HepG2 (cell line): ENCODE data around the gene ANKRD10. TPM values are rescaled to one million over a fixed set of nuclear protein-coding genes. Genes with fewer than 3 reads are reported as not detected.

ENCODE experiments used
- ATAC-seq: fragments of 200-7000 bp; cut with Tn5 transposase; 3 replicates; pipeline ENCODE4 v1.9.1; 2020; ENCODE audit warnings: mild to moderate bottlenecking, moderate library complexity
- BruUV-seq: library from RNA; stranded (reverse); fragments of 400-500 nt; replicated peaks from 2 replicates; lab custom pipeline; 2021; lab: Mats Ljungman, UMichigan
- CTCF ChIA-PET: fragments of 300-600 bp; formaldehyde crosslinking; extraction: SDS; loops from one replicate; lab custom pipeline; 2021; ENCODE audit warnings: low total read pairs, inconsistent platforms, low intra/inter-chr PET ratio; lab: Yijun Ruan, JAX
- POLR2A ChIA-PET: fragments of 350-600 bp; sonication (Branson Sonifier 250); formaldehyde crosslinking; loops from one replicate; lab custom pipeline; 2020; ENCODE audit warnings: antibody characterized with exemption, inconsistent platforms; lab: Yijun Ruan, JAX
- DNase-seq: peaks from one replicate; pipeline ENCODE4 v3.0.0-alpha.2; 2015; ENCODE audit warnings: low spot score
- FAIRE-seq: peaks from 3 replicates; lab custom pipeline; 2011; peaks lifted over from hg19 to GRCh38; lab: Jason Lieb, UNC
- H2AFZ ChIP-seq: one replicate; pipeline ENCODE4 v1.6.1; 2011; ENCODE audit warnings: low read length, inconsistent platforms
- H3K27ac ChIP-seq: fragments of 300-600 bp; 3 replicates; pipeline ENCODE4 v1.8.0; 2011; ENCODE audit warnings: mixed run types, mild to moderate bottlenecking, mixed read lengths, low read length, inconsistent platforms; ENCODE audit not compliant: insufficient read depth; ENCODE audit errors: extremely low read length
- H3K27me3 ChIP-seq, 2 experiments: fragments of 200-600 bp in 1 of 2; 2 replicates in 1 of 2; 3 replicates in 1 of 2; pipeline versions ENCODE4 v1.6.0 to v1.8.0; 2011; ENCODE audit warnings: low read length in 2 of 2, mild to moderate bottlenecking in 2 of 2, moderate library complexity in 2 of 2, inconsistent platforms in 1 of 2; ENCODE audit not compliant: insufficient read depth in 2 of 2, control insufficient read depth in 1 of 2
- H3K36me3 ChIP-seq, 2 experiments: fragments of 200-600 bp in 1 of 2; replicated peaks in 1 of 2; 2 replicates in 1 of 2; 3 replicates in 1 of 2; pipeline versions ENCODE4 v1.5.1 to v1.8.0; 2011; ENCODE audit warnings: low read length in 2 of 2, inconsistent platforms in 1 of 2; ENCODE audit not compliant: insufficient read depth in 2 of 2, control insufficient read depth in 1 of 2
- H3K4me1 ChIP-seq: 2 replicates; pipeline ENCODE4 v1.5.1; 2012; ENCODE audit warnings: low read length, inconsistent platforms; ENCODE audit not compliant: insufficient read depth
- H3K4me2 ChIP-seq: 2 replicates; pipeline ENCODE4 v1.6.0; 2011; ENCODE audit warnings: low read depth, low read length, inconsistent platforms
- H3K4me3 ChIP-seq, 3 experiments: fragments of 200-600 bp in 1 of 3; sonication (generic), shearing (Covaris generic) in 1 of 3; replicated peaks in 1 of 3; 2 replicates each; pipeline ENCODE4 v1.5.1; 2011 to 2016; ENCODE audit warnings: low read length in 3 of 3, inconsistent platforms in 2 of 3, low read depth in 2 of 3, mild to moderate bottlenecking in 2 of 3, control low read depth in 1 of 3, mixed read lengths in 1 of 3; ENCODE audit not compliant: insufficient read depth in 1 of 3
- H3K79me2 ChIP-seq: one replicate; pipeline ENCODE4 v1.6.1; 2011; ENCODE audit warnings: low read length, inconsistent platforms; ENCODE audit not compliant: insufficient read depth
- H3K9ac ChIP-seq: 2 replicates; pipeline ENCODE4 v1.6.0; 2011; ENCODE audit warnings: mild to moderate bottlenecking, low read depth, low read length, inconsistent platforms; ENCODE audit not compliant: insufficient read depth
- H3K9me3 ChIP-seq: 2 replicates; pipeline ENCODE4 v1.5.1; 2012; ENCODE audit warnings: mild to moderate bottlenecking, low read length
- H4K20me1 ChIP-seq: 2 replicates; pipeline ENCODE4 v1.6.0; 2011; ENCODE audit warnings: inconsistent platforms, mild to moderate bottlenecking, low read length, moderate library complexity; ENCODE audit not compliant: insufficient read depth
- ERF ChIP-seq: IDR thresholded peaks from 2 replicates; pipeline ENCODE4 v1.6.1; 2018; ENCODE audit warnings: missing biosample characterization, missing genetic modification reagents
- FIP1L1 ChIP-seq: fragments of 200-400 bp; formaldehyde crosslinking; IDR thresholded peaks from 2 replicates; pipeline ENCODE4 v1.6.1; 2018; ENCODE audit warnings: low read depth, mild to moderate bottlenecking, low read length, moderate library complexity, borderline replicate concordance; ENCODE audit not compliant: insufficient read depth
- PHF21A ChIP-seq: sonication (generic); formaldehyde crosslinking; IDR thresholded peaks from 2 replicates; pipeline ENCODE4 v1.5.0; 2020; ENCODE audit warnings: mild to moderate bottlenecking, missing genetic modification reagents
- SIN3B ChIP-seq: fragments of 150-350 bp; IDR thresholded peaks from 2 replicates; pipeline ENCODE4 v1.6.1; 2014; ENCODE audit warnings: low read length
- SP5 ChIP-seq: IDR thresholded peaks from 2 replicates; pipeline ENCODE4 v1.6.1; 2016; ENCODE audit warnings: low read depth, borderline replicate concordance
- SUZ12 ChIP-seq: fragments of 150-350 bp; IDR thresholded peaks from 2 replicates; pipeline ENCODE4 v1.6.1; 2014; ENCODE audit warnings: low read depth, low read length
- TAF1 ChIP-seq: sonication (generic); formaldehyde crosslinking; IDR thresholded peaks from 2 replicates; pipeline ENCODE4 v1.4.0; 2020; ENCODE audit warnings: missing genetic modification reagents
- TEAD2 ChIP-seq: sonication (generic); formaldehyde crosslinking; IDR thresholded peaks from 2 replicates; pipeline ENCODE4 v1.9.0; 2021; ENCODE audit warnings: missing genetic modification reagents
- UBTF ChIP-seq: sonication (generic); formaldehyde crosslinking; IDR thresholded peaks from 2 replicates; pipeline ENCODE4 v1.4.0; 2020; ENCODE audit warnings: mild to moderate bottlenecking, missing genetic modification reagents
- ZFYVE20 ChIP-seq: sonication (generic); formaldehyde crosslinking; IDR thresholded peaks from 2 replicates; pipeline ENCODE4 v1.8.0; 2023; ENCODE audit warnings: low read depth, mild to moderate bottlenecking, moderate library complexity, missing genetic modification reagents, borderline replicate concordance
- ZNF335 ChIP-seq: sonication (generic); formaldehyde crosslinking; IDR thresholded peaks from 2 replicates; pipeline ENCODE4 v1.4.0; 2020; ENCODE audit warnings: missing genetic modification reagents
- ZNF431 ChIP-seq: sonication (generic); formaldehyde crosslinking; IDR thresholded peaks from 2 replicates; pipeline ENCODE4 v1.9.0; 2022; ENCODE audit warnings: missing genetic modification reagents, low read depth, mild to moderate bottlenecking, borderline replicate concordance
- ZNF557 ChIP-seq: sonication (generic); formaldehyde crosslinking; IDR thresholded peaks from 2 replicates; pipeline ENCODE4 v1.4.0; 2020; ENCODE audit warnings: missing genetic modification reagents
- ZNF672 ChIP-seq: sonication (generic); formaldehyde crosslinking; IDR thresholded peaks from 2 replicates; pipeline ENCODE4 v1.8.1; 2022; ENCODE audit warnings: missing genetic modification reagents
- ZNF75D ChIP-seq: sonication (generic); formaldehyde crosslinking; IDR thresholded peaks from 2 replicates; pipeline ENCODE4 v1.8.1; 2023; ENCODE audit warnings: missing genetic modification reagents, mild to moderate bottlenecking, borderline replicate concordance
- WGBS: methylation state at CpG from one replicate; pipeline ENCODE4 v1.1.6; 2017; ENCODE audit warnings: low lambda C conversion rate; 5-methylcytosine and 5-hydroxymethylcytosine counted together
- in situ Hi-C: cut with HindIII; loops from 2 replicates; pipeline ENCODE4 v1.10.0; 2017; ENCODE audit warnings: low pct_unique_long_range_greater_than_20kb; ENCODE audit not compliant: extremely low pct_ligation_motif_present
- intact Hi-C: fragments of 100-400 bp; cut with micrococcal nuclease; formaldehyde crosslinking; loops from one replicate; pipeline ENCODE4 v1.10.0; 2022; ENCODE audit not compliant: unreplicated experiment
- polyA plus RNA-seq, 8 experiments: library from polyadenylated mRNA; depleted of rRNA in 3 of 8; stranded (reverse) in 7 of 8; unstranded in 1 of 8; fragments of >200 nt; fragmentation: Illumina TruSeq in 4 of 8; extraction: Trizol in 4 of 8; gene quantifications; 2 replicates each; pipeline versions ENCODE4 v1.2.1 to v1.2.3, GENCODE V29; 2011 to 2016; ENCODE audit warnings: low read depth in 4 of 8, missing spikeins in 1 of 8, mixed read lengths in 1 of 8; ENCODE audit not compliant: insufficient read depth in 1 of 8
- total RNA-seq, 5 experiments: library from RNA; depleted of rRNA; stranded (reverse); fragments of >200 nt; fragmentation: Illumina TruSeq; extraction: Trizol; gene quantifications; 2 replicates each; pipeline ENCODE4 v1.2.3, GENCODE V29; 2016; ENCODE audit warnings: low read depth in 1 of 5
- TF ChIP-seq, protein P1 (sequence below): sonication (generic); formaldehyde crosslinking; IDR thresholded peaks from 2 replicates; pipeline ENCODE4 v1.8.0; 2023; ENCODE audit warnings: mild to moderate bottlenecking, missing genetic modification reagents

Gene ANKRD10
- total and polyA plus RNA-seq, 2 of the 13 experiments (the other 11 are each of a cell fraction or from before 2014, with no cell fraction given): 108 to 115 TPM

GRCh38 chr13:110832205-110832479 lies 82.7 kb downstream of the ANKRD10 start:
- Histone ChIP-seq H3K4me3 (no peak overlapping the region), H3K4me2 (no peak overlapping the region), H3K36me3 (no peaks in the 10 kb centered on the region), H3K79me2 (no peaks in the 10 kb centered on the region), H2AFZ (no peak overlapping the region), H3K4me1 (no peaks in the 10 kb centered on the region), H3K9me3 (no peaks in the 10 kb centered on the region), H3K9ac (no peak overlapping the region), H4K20me1 (no peaks in the 10 kb centered on the region), H3K27ac (no peak overlapping the region), H3K27me3 (peaks cover 1 to 47% of the 10 kb centered on the region in 2 experiments; a peak in 4 of 5 replicates)
- intact Hi-C loops: no loop called here
- ATAC-seq (no peak), DNase-seq (no peak), FAIRE-seq (no peak)
- in situ Hi-C loops: no loop called here
- ChIA-PET POLR2A (no interaction called here), CTCF (no interaction called here)
- no TSS peak for BruUV-seq
- TF ChIP-seq TEAD2 (CRISPR knock-in tag): no peak
- TF ChIP-seq, protein P1, sequence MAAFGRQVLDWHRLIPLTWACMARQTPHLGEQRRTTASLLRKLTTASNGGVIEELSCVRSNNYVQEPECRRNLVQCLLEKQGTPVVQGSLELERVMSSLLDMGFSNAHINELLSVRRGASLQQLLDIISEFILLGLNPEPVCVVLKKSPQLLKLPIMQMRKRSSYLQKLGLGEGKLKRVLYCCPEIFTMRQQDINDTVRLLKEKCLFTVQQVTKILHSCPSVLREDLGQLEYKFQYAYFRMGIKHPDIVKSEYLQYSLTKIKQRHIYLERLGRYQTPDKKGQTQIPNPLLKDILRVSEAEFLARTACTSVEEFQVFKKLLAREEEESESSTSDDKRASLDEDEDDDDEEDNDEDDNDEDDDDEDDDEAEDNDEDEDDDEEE (CRISPR knock-in tag): no peak
- TF ChIP-seq ERF (CRISPR knock-in tag): no peak
- TF ChIP-seq ZFYVE20 (CRISPR knock-in tag): no peak
- TF ChIP-seq FIP1L1: no peak
- TF ChIP-seq UBTF: no peak
- no peak for TF ChIP-seq TAF1 (CRISPR knock-in tag)
- TF ChIP-seq ZNF75D (CRISPR knock-in tag): no peak
- TF ChIP-seq ZNF557 (CRISPR knock-in tag): no peak
- TF ChIP-seq ZNF672 (CRISPR knock-in tag): no peak
- no peak for TF ChIP-seq SUZ12
- no peak for TF ChIP-seq SP5
- no peak for TF ChIP-seq SIN3B
- TF ChIP-seq PHF21A (CRISPR knock-in tag): no peak
- TF ChIP-seq ZNF431 (CRISPR knock-in tag): no peak
- no peak for TF ChIP-seq ZNF335 (CRISPR knock-in tag)
- WGBS: 54% methylated on average over 3 of the region's 3 CpGs
